K562 (cell line): ENCODE measurements around the gene AGL. TPM values are rescaled to one million over a fixed set of nuclear protein-coding genes. Genes with fewer than 3 reads are reported as not detected.

Experiments used
- ATAC-seq: fragments of 200-7000 bp; cut with Tn5 transposase; 3 replicates; pipeline ENCODE4 v1.9.1; 2020; ENCODE audit warnings: moderate library complexity
- BruUV-seq: library from RNA; stranded (reverse); fragments of 400-500 nt; replicated peaks from 2 replicates; lab custom pipeline; 2021; lab: Mats Ljungman, UMichigan
- CTCF ChIA-PET: fragments of 300-600 bp; formaldehyde crosslinking; extraction: SDS; loops from one replicate; lab custom pipeline; 2021; ENCODE audit warnings: low intra/inter-chr PET ratio; lab: Yijun Ruan, JAX
- POLR2A ChIA-PET: fragments of 300-600, 350-650 bp; sonication (Branson Sonifier 250); formaldehyde crosslinking; extraction: SDS; loops from one replicate; lab custom pipeline; 2021; ENCODE audit warnings: antibody characterized with exemption, inconsistent platforms; lab: Yijun Ruan, JAX
- DNase-seq, 4 experiments: peaks; one replicate each; pipeline versions ENCODE4 v3.0.0 to v3.0.0-alpha.2; 2011 to 2018; ENCODE audit warnings: low spot score in 3 of 4, mixed read lengths in 3 of 4; ENCODE audit errors: extremely low read depth in 1 of 4
- FAIRE-seq: peaks from 2 replicates; lab custom pipeline; 2011; peaks lifted over from hg19 to GRCh38; lab: Jason Lieb, UNC
- H2AFZ ChIP-seq: 2 replicates; pipeline ENCODE4 v1.6.0; 2011; ENCODE audit warnings: low read depth, low read length, control low read depth, inconsistent platforms
- H3K27ac ChIP-seq: fragments of 200-600 bp; 3 replicates; pipeline ENCODE4 v1.8.0; 2011; ENCODE audit warnings: low read depth, mild to moderate bottlenecking, control low read depth, inconsistent platforms, low read length, moderate library complexity, mixed read lengths; ENCODE audit errors: extremely low read depth
- H3K27me3 ChIP-seq, 2 experiments: fragments of 300-600 bp in 1 of 2; 2 replicates in 1 of 2; 3 replicates in 1 of 2; pipeline versions ENCODE4 v1.6.0 to v1.8.0; 2011; ENCODE audit warnings: inconsistent platforms in 2 of 2, low read length in 2 of 2, mild to moderate bottlenecking in 1 of 2, mixed read lengths in 1 of 2, moderate library complexity in 1 of 2; ENCODE audit not compliant: control insufficient read depth in 2 of 2, insufficient read depth in 2 of 2
- H3K36me3 ChIP-seq: fragments of 300-600 bp; 3 replicates; pipeline ENCODE4 v1.8.0; 2011; ENCODE audit warnings: mild to moderate bottlenecking, low read length, inconsistent platforms; ENCODE audit not compliant: control insufficient read depth, insufficient read depth
- H3K4me1 ChIP-seq, 2 experiments: fragments of 200-600 bp in 1 of 2; replicated peaks in 1 of 2; 2 replicates in 1 of 2; 3 replicates in 1 of 2; pipeline versions ENCODE4 v1.5.1 to v1.8.0; 2011; ENCODE audit warnings: inconsistent platforms in 2 of 2, low read length in 2 of 2, mild to moderate bottlenecking in 1 of 2, mixed read lengths in 1 of 2, moderate library complexity in 1 of 2; ENCODE audit not compliant: control insufficient read depth in 2 of 2, insufficient read depth in 2 of 2
- H3K4me2 ChIP-seq: 2 replicates; pipeline ENCODE4 v1.6.1; 2011; ENCODE audit warnings: low read length, control low read depth, inconsistent platforms, mixed read lengths; ENCODE audit not compliant: insufficient read depth
- H3K4me3 ChIP-seq: fragments of 200-600 bp; sonication (generic), shearing (Covaris generic); 2 replicates; pipeline ENCODE4 v1.5.1; 2016; ENCODE audit warnings: control low read depth, inconsistent platforms
- H3K79me2 ChIP-seq: fragments of 200-600 bp; 3 replicates; pipeline ENCODE4 v1.8.0; 2011; ENCODE audit warnings: low read length, inconsistent platforms; ENCODE audit not compliant: control insufficient read depth, insufficient read depth
- H3K9ac ChIP-seq, 2 experiments: 2 replicates each; pipeline versions ENCODE4 v1.6.0 to v1.6.1; 2011; ENCODE audit warnings: low read depth in 2 of 2, low read length in 2 of 2, control low read depth in 1 of 2, inconsistent platforms in 1 of 2, mild to moderate bottlenecking in 1 of 2, mixed read lengths in 1 of 2; ENCODE audit not compliant: insufficient read depth in 1 of 2
- H3K9me1 ChIP-seq: one replicate; pipeline ENCODE4 v1.6.0; 2011; ENCODE audit warnings: inconsistent platforms, mild to moderate bottlenecking, low read length, moderate library complexity; ENCODE audit not compliant: control insufficient read depth, insufficient read depth
- H3K9me3 ChIP-seq: replicated peaks from 2 replicates; pipeline ENCODE4 v1.5.1; 2011; ENCODE audit warnings: low read depth, low read length, inconsistent platforms; ENCODE audit not compliant: control insufficient read depth, insufficient read depth
- H4K20me1 ChIP-seq: replicated peaks from 2 replicates; pipeline ENCODE4 v1.6.1; 2011; ENCODE audit warnings: low read length, inconsistent platforms, mixed read lengths; ENCODE audit not compliant: control insufficient read depth, insufficient read depth
- BRD4 ChIP-seq: fragments of 200-600 bp; sonication (generic); IDR thresholded peaks from 2 replicates; pipeline ENCODE4 v1.6.1; 2017; ENCODE audit warnings: inconsistent platforms
- CBX8 ChIP-seq: fragments of 200-600 bp; sonication (generic); IDR thresholded peaks from 2 replicates; pipeline ENCODE4 v1.6.1; 2012; ENCODE audit warnings: borderline replicate concordance, mixed run types, low read depth, mild to moderate bottlenecking, moderate library complexity, mixed read lengths, low read length, control low read depth, inconsistent platforms; ENCODE audit not compliant: poor library complexity, severe bottlenecking; ENCODE audit errors: extremely low read depth
- CREBBP ChIP-seq: IDR thresholded peaks from one replicate; pipeline ENCODE4 v1.6.1; 2012; ENCODE audit warnings: low read depth, mild to moderate bottlenecking, control low read depth, inconsistent platforms, low read length
- ELF1 ChIP-seq: fragments of 200-800 bp; sonication (Bioruptor generic); IDR thresholded peaks from 2 replicates; pipeline ENCODE4 v1.6.1; 2016; ENCODE audit warnings: missing genetic modification characterization, missing compliant biosample characterization
- HLTF ChIP-seq: fragments of 450-650 bp; IDR thresholded peaks from 2 replicates; pipeline ENCODE4 v1.6.1; 2016
- MTA1 ChIP-seq: fragments of 450-650 bp; IDR thresholded peaks from 2 replicates; pipeline ENCODE4 v1.6.1; 2017; ENCODE audit warnings: borderline replicate concordance
- MTA3 ChIP-seq: fragments of 450-650 bp; formaldehyde crosslinking; IDR thresholded peaks from 2 replicates; pipeline ENCODE4 v1.6.1; 2017; ENCODE audit warnings: mild to moderate bottlenecking, borderline replicate concordance
- POLR2A ChIP-seq: fragments of 450-650 bp; conservative IDR thresholded peaks from 2 replicates; pipeline ENCODE4 v1.6.1; 2016
- ZNF197 ChIP-seq: fragments of 200-800 bp; sonication (Bioruptor generic); IDR thresholded peaks from 2 replicates; pipeline ENCODE4 v1.6.1; 2016; ENCODE audit warnings: low read depth, missing genetic modification characterization, missing compliant biosample characterization
- ZNF79 ChIP-seq: fragments of 250-450 bp; sonication (Bioruptor Pico); IDR thresholded peaks from 2 replicates; pipeline ENCODE4 v1.4.0; 2020; ENCODE audit warnings: low read depth, mild to moderate bottlenecking, moderate library complexity
- ZZZ3 ChIP-seq: fragments of 450-650 bp; IDR thresholded peaks from 2 replicates; pipeline ENCODE4 v1.6.1; 2016; ENCODE audit warnings: antibody characterized with exemption, mild to moderate bottlenecking, moderate library complexity
- WGBS: fragments of 100-300 bp; shearing (Covaris generic); methylation state at CpG from one replicate; pipeline ENCODE4 v1.1.6; 2016; ENCODE audit warnings: low coverage, mixed read lengths; ENCODE audit not compliant: insufficient coverage; ENCODE audit errors: missing lambda C conversion rate; 5-methylcytosine and 5-hydroxymethylcytosine counted together
- in situ Hi-C: fragments of 300-500 bp; cut with MboI; formaldehyde crosslinking; loops from 4 replicates; pipeline ENCODE4 v1.15.0; 2018; ENCODE audit warnings: inconsistent platforms, mixed read lengths
- intact Hi-C: fragments of 100-400 bp; cut with micrococcal nuclease; formaldehyde crosslinking; loops from 2 replicates; pipeline ENCODE4 v1.14.2; 2022
- polyA plus RNA-seq, 8 experiments: library from polyadenylated mRNA; depleted of rRNA in 4 of 8; stranded (reverse) in 5 of 8; unstranded in 3 of 8; fragments of >200 nt; fragmentation: Nextera tagmentation in 2 of 8; fragmentation: Illumina TruSeq in 1 of 8; extraction: Ambion mirVana in 2 of 8; extraction: Trizol in 1 of 8; gene quantifications; 2 replicates each; pipeline versions ENCODE4 v1.2.1 to v1.2.3, GENCODE V29; 2011 to 2014; ENCODE audit warnings: inconsistent platforms in 1 of 8, missing spikeins in 1 of 8
- total RNA-seq, 7 experiments: library from RNA; depleted of rRNA in 6 of 7; stranded (reverse); fragments of >200 nt in 6 of 7; fragmentation: Illumina TruSeq in 2 of 7; extraction: Trizol in 2 of 7; gene quantifications; 2 replicates each; pipeline versions ENCODE4 v1.2.1 to v1.2.3, GENCODE V29; 2011 to 2021; ENCODE audit warnings: low replicate concordance in 1 of 7
- TF ChIP-seq, protein P1 (sequence below): fragments of 250-450 bp; sonication (Bioruptor Pico); IDR thresholded peaks from 2 replicates; pipeline ENCODE4 v1.4.0; 2020; ENCODE audit warnings: mild to moderate bottlenecking, moderate library complexity
- TF ChIP-seq, protein P2 (sequence below): fragments of 250-450 bp; sonication (Bioruptor Pico); IDR thresholded peaks from 2 replicates; pipeline ENCODE4 v1.8.0; 2021; ENCODE audit warnings: moderate library complexity, mild to moderate bottlenecking, inconsistent platforms
- TF ChIP-seq, protein P3 (sequence below): fragments of 250-450 bp; sonication (Bioruptor Pico); IDR thresholded peaks from 2 replicates; pipeline ENCODE4 v1.4.0; 2020; ENCODE audit warnings: mild to moderate bottlenecking, moderate library complexity
- TF ChIP-seq, protein P4 (sequence below): fragments of 250-450 bp; sonication (Bioruptor Pico); IDR thresholded peaks from 2 replicates; pipeline ENCODE4 v1.5.0; 2021; ENCODE audit warnings: mild to moderate bottlenecking, moderate library complexity

The AGL gene
- total and polyA plus RNA-seq, 9 of the 15 experiments (the other 6 are each of a cell fraction or from before 2014, with no cell fraction given), result 6.3 to 20.4 (median 12.4) TPM

DNA sequence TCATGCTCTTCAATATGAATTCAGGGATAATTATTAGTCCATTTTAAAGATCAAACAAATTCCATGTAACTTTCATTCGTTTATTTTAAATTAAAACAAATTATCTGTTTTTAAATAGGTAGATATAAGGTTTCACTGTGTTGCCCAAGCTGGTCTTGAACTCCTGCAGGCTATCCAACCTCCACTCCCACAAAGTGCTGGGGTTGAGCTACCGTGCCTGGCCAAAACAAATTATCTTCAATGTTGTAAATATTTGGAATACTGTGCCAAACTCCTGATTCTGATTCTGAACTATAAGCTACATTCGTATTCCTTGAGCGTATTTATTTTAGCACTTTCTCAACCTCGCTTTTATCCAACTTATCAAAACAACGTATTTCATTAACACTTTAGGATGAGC, 19.6 kb downstream of the AGL start:
- in situ Hi-C loops (no loop called here), intact Hi-C loops (no loop called here)
- 76% methylated on average over 6 of the region's 6 CpGs for WGBS
- Histone ChIP-seq H3K79me2 (no peaks in the 10 kb centered on the region), H3K4me3 (no peak overlapping the region), H3K36me3 (peaks cover 8% of the 10 kb centered on the region; the same call in 2 of the 3 replicates), H3K9ac (no peak overlapping the region), H3K4me2 (no peak overlapping the region), H3K4me1 (no peaks in the 10 kb centered on the region), H3K9me1 (no peaks in the 10 kb centered on the region), H3K9me3 (no peaks in the 10 kb centered on the region), H4K20me1 (no peaks in the 10 kb centered on the region), H2AFZ (no peak overlapping the region), H3K27ac (no peak overlapping the region), H3K27me3 (no peaks in the 10 kb centered on the region)
- TF ChIP-seq, protein P1, sequence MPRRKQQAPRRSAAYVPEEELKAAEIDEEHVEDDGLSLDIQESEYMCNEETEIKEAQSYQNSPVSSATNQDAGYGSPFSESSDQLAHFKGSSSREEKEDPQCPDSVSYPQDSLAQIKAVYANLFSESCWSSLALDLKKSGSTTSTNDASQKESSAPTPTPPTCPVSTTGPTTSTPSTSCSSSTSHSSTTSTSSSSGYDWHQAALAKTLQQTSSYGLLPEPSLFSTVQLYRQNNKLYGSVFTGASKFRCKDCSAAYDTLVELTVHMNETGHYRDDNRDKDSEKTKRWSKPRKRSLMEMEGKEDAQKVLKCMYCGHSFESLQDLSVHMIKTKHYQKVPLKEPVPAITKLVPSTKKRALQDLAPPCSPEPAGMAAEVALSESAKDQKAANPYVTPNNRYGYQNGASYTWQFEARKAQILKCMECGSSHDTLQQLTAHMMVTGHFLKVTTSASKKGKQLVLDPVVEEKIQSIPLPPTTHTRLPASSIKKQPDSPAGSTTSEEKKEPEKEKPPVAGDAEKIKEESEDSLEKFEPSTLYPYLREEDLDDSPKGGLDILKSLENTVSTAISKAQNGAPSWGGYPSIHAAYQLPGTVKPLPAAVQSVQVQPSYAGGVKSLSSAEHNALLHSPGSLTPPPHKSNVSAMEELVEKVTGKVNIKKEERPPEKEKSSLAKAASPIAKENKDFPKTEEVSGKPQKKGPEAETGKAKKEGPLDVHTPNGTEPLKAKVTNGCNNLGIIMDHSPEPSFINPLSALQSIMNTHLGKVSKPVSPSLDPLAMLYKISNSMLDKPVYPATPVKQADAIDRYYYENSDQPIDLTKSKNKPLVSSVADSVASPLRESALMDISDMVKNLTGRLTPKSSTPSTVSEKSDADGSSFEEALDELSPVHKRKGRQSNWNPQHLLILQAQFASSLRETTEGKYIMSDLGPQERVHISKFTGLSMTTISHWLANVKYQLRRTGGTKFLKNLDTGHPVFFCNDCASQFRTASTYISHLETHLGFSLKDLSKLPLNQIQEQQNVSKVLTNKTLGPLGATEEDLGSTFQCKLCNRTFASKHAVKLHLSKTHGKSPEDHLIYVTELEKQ (CRISPR knock-in tag), result no peak
- TF ChIP-seq HLTF, result no peak
- TF ChIP-seq CBX8, result no peak
- TF ChIP-seq, protein P2, sequence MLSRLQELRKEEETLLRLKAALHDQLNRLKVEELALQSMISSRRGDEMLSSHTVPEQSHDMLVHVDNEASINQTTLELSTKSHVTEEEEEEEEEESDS (CRISPR knock-in tag), result no peak
- TF ChIP-seq, protein P3, sequence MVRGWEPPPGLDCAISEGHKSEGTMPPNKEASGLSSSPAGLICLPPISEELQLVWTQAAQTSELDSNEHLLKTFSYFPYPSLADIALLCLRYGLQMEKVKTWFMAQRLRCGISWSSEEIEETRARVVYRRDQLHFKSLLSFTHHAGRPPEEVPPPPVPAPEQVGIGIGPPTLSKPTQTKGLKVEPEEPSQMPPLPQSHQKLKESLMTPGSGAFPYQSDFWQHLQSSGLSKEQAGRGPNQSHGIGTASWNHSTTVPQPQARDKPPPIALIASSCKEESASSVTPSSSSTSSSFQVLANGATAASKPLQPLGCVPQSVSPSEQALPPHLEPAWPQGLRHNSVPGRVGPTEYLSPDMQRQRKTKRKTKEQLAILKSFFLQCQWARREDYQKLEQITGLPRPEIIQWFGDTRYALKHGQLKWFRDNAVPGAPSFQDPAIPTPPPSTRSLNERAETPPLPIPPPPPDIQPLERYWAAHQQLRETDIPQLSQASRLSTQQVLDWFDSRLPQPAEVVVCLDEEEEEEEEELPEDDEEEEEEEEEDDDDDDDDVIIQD, result no peak
- no peak for TF ChIP-seq ZNF197
- TF ChIP-seq CREBBP, result no peak
- TF ChIP-seq MTA3, result no peak
- no peak for TF ChIP-seq ZZZ3
- no peak for TF ChIP-seq MTA1
- no peak for TF ChIP-seq ELF1 (tag)
- TF ChIP-seq, protein P4, sequence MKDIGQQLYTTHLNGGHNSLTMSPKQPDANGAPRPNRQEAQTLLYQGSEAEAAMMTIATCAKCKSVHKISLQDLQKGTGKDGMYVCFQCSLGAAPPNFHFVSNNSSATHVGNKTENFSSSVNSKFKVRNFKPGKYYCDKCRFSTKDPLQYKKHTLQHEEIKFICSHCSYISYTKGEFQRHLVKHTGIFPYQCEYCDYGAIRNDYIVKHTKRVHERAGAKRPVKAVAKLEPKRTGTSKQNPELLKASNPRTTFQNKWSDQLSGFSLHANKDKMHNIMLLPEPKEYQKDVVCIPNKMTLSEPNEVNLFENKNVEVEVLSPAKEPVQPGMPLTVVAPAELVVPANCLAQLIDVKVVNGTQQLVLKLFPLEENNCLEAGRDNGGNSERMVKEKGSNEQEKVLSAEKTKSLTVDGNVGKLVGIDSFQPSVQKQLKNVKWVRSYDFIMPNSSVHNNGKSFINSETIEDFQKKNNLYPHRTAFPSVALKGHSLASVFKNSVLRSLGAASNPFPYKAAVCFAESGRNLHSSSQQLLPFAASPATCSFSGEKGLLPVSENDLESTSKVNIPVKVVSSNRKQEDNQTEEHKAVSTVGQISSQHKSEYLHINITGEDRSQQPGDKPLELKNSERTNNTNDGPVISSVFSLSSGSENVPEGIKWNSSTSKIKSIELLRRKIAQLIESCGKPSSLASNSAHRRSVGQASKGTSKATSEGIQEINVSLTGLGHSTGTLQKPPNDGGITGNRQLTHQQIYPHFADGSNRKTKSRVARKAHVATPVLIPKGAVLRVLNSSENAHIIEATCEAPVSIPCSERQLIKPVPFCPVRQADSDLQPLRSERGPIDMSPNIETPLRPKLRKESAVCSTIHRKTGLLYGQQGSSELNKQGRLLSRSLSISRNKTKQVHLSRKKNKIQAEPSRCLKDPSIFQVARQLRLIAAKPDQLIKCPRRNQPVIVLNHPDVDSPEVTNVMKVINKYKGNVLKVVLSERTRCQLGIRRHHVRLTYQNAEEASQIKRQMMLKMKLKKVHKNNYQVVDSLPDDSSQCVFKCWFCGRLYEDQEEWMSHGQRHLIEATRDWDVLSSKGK (CRISPR knock-in tag), result no peak
- TF ChIP-seq POLR2A, result no peak
- no peak for TF ChIP-seq BRD4
- no peak for TF ChIP-seq ZNF79 (CRISPR knock-in tag)
- CTCF ChIA-PET, result no interaction called here
- no peak for ATAC-seq
- BruUV-seq, result no TSS peak
- no peak for FAIRE-seq
- POLR2A ChIA-PET, result interaction anchor here (0.6 to 1.4 kb wide), 2 partner anchors 45 to 676 kb away, joined by 3 read pairs; no protein-coding TSS in a partner anchor
- no peak for DNase-seq
